Activated B cell treated with CpG ODN at 0.5 μM for 24 hours (primary cell): ENCODE data around the gene CD1E. TPM values are rescaled to one million over a fixed set of nuclear protein-coding genes. Genes with fewer than 3 reads are reported as not detected.

Source experiments
- ATAC-seq: fragments of 200-7000 bp; cut with Tn5 transposase; one replicate; pipeline ENCODE4 v1.10.0; 2021; ENCODE audit warnings: low read depth, mild to moderate bottlenecking, moderate library complexity
- CTCF ChIA-PET: fragments of 350-600 bp; sonication (Branson Sonifier 250); formaldehyde crosslinking; loops from one replicate; lab custom pipeline; 2021; ENCODE audit warnings: antibody characterized with exemption; lab: Charles Lee
- POLR2A ChIA-PET: fragments of 350-600 bp; sonication (Branson Sonifier 250); formaldehyde crosslinking; loops from one replicate; lab custom pipeline; 2021; ENCODE audit warnings: antibody characterized with exemption; lab: Charles Lee
- DNase-seq: peaks from one replicate; pipeline ENCODE4 v3.0.0; 2022
- H3K27ac Mint-ChIP-seq: one replicate; pipeline ENCODE4 v1.8.0; 2020; ENCODE audit warnings: mixed read lengths
- H3K27me3 Mint-ChIP-seq: one replicate; pipeline ENCODE4 v1.8.0; 2021; ENCODE audit warnings: mixed read lengths
- H3K36me3 Mint-ChIP-seq: one replicate; pipeline ENCODE4 v1.8.0; 2021; ENCODE audit warnings: low read depth, mixed read lengths
- H3K4me1 Mint-ChIP-seq: one replicate; pipeline ENCODE4 v1.8.0; 2021; ENCODE audit warnings: mixed read lengths
- H3K4me3 Mint-ChIP-seq: one replicate; pipeline ENCODE4 v1.8.0; 2020; ENCODE audit warnings: mild to moderate bottlenecking, mixed read lengths
- H3K9me3 Mint-ChIP-seq: one replicate; pipeline ENCODE4 v1.8.0; 2020; ENCODE audit warnings: mixed read lengths
- intact Hi-C: fragments of 100-400 bp; cut with micrococcal nuclease; formaldehyde crosslinking; loops from one replicate; pipeline ENCODE4 v1.15.1; 2024
- total RNA-seq: library from RNA; stranded (reverse); gene quantifications from 2 replicates; pipeline ENCODE4 v1.2.3, GENCODE V29; 2022
- TF ChIP-seq, protein P1 (sequence below): fragments of 200-600 bp; IDR thresholded peaks from one replicate; pipeline ENCODE4 v1.8.0; 2022; ENCODE audit warnings: antibody characterized with exemption, mild to moderate bottlenecking

Gene CD1E
- total RNA-seq, 1 donor from 2014 or later: not detected

DNA sequence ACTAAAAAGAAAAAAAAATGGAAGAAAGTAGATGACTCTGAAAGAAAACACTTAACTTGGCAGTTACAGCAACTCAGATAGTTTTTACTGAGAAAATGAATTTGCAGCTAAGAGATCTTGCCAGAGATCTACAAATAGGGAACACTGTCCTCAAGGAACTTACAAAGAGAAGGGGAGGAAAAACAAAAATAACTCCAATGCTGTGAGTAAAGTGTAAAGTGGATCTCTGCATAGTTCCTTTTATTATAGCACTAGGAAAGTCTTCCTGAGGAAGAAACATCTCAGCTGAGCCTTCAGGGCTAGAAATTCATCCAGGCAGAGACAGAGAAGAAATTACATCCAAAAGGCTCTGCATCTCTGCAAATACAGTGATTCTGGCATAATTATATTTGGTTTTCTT lies 26.2 kb upstream of the CD1E start:
- Mint-ChIP-seq H3K27me3 (no peaks in the 10 kb centered on the region), H3K27ac (no peak overlapping the region), H3K4me3 (no peak overlapping the region), H3K36me3 (peaks cover 6% of the 10 kb centered on the region), H3K9me3 (peaks cover 8% of the 10 kb centered on the region), H3K4me1 (peaks cover 15% of the 10 kb centered on the region)
- ATAC-seq (no peak), DNase-seq (no peak)
- POLR2A ChIA-PET: no interaction called here
- intact Hi-C loops: no loop called here
- TF ChIP-seq, protein P1, sequence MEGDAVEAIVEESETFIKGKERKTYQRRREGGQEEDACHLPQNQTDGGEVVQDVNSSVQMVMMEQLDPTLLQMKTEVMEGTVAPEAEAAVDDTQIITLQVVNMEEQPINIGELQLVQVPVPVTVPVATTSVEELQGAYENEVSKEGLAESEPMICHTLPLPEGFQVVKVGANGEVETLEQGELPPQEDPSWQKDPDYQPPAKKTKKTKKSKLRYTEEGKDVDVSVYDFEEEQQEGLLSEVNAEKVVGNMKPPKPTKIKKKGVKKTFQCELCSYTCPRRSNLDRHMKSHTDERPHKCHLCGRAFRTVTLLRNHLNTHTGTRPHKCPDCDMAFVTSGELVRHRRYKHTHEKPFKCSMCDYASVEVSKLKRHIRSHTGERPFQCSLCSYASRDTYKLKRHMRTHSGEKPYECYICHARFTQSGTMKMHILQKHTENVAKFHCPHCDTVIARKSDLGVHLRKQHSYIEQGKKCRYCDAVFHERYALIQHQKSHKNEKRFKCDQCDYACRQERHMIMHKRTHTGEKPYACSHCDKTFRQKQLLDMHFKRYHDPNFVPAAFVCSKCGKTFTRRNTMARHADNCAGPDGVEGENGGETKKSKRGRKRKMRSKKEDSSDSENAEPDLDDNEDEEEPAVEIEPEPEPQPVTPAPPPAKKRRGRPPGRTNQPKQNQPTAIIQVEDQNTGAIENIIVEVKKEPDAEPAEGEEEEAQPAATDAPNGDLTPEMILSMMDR: no peak
- CTCF ChIA-PET: interaction anchor here (7.3 kb wide), 1 partner anchor 123 kb away, joined by 232 read pairs; no protein-coding TSS in a partner anchor

DNA sequence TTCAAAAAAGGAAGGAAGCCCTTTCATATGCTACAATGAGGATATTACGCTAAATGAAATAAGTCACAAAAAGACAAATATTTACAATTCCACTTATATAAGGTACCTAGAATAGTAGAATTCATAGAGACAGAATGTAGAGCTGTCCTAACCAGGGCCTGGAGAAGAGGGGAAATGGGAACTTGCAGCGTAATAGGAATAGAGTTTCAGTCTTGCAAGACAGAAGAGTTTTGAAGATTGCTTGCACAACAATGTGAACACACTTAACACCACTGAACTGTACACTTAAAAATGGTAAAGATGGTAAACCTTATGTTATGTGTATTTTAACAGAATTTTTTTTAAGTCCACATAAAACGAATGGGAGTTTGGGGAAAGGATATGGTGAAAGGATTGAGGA lies 25.3 kb upstream of the CD1E start:
- peaks cover 2% of the 10 kb centered on the region for H3K9me3 Mint-ChIP-seq
- POLR2A ChIA-PET: no interaction called here
- H3K36me3 Mint-ChIP-seq: peaks cover 1% of the 10 kb centered on the region
- no peak for ATAC-seq
- intact Hi-C loops: no loop called here
- TF ChIP-seq, protein P1: no peak
- H3K4me3 Mint-ChIP-seq: no peak overlapping the region
- no peak for DNase-seq
- no peak overlapping the region for H3K27ac Mint-ChIP-seq
- CTCF ChIA-PET: interaction anchor here (1.8 to 7.3 kb wide), 4 partner anchors 39 to 144 kb away, joined by 11 to 232 read pairs (median 18); partner anchors contain the start of gene CD1C
- peaks cover 23% of the 10 kb centered on the region for H3K4me1 Mint-ChIP-seq
- H3K27me3 Mint-ChIP-seq: no peaks in the 10 kb centered on the region

DNA sequence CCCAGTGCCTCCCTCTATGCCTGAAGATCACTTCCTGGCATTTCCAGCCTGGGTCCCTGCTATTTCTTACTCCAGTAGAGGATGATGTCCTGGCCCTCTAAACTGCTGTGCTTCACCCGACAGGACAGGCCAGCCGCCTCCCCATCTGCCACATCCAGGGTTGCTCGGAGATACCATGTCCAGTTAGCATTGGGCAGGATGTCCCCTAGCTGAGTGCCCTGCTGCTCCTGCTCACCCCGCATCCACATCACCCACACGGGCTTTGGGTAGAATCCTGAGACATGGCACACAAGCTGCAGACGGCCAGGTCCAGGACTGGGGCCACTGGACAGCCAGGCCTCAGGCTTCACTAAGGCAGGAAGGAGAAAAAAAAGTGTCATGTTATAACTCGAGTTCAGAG lies 24.4 kb upstream of the CD1E start:
- Mint-ChIP-seq H3K4me1 (peaks cover 26% of the 10 kb centered on the region), H3K36me3 (no peaks in the 10 kb centered on the region), H3K9me3 (no peaks in the 10 kb centered on the region), H3K4me3 (no peak overlapping the region), H3K27me3 (no peaks in the 10 kb centered on the region), H3K27ac (no peak overlapping the region)
- TF ChIP-seq, protein P1: no peak
- intact Hi-C loops: loop anchor here (1.0 kb wide), 1 partner anchor 125 kb away; no protein-coding TSS in a partner anchor
- POLR2A ChIA-PET: interaction anchor here (1.1 to 1.8 kb wide), 3 partner anchors 43 to 669 kb away, joined by 3 to 11 read pairs (median 8); no protein-coding TSS in a partner anchor
- no peak for ATAC-seq
- DNase-seq: no peak
- CTCF ChIA-PET: interaction anchor here (0.7 to 7.3 kb wide), 36 partner anchors 9 to 742 kb away, joined by 3 to 232 read pairs (median 6); partner anchors contain the start of genes CD1C, CD1D and CD1E

DNA sequence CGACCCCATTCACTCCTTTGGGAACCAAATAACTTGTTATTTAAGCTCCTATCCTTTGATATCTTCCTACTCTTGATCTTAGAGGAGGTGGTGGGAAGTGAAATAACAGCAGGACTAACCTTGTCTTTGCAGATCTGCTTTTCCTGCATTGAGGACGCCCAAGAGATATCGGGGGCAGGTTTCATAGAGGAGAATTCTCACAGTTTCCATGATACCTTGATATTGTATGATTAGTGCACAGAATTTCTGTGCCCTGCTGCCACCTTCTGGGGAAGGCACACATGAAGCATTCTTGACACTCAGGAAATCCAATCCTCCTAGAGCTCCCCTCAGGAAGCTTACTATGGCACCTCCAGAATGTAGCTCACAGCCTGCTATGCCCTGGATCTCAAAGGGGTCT lies 24.0 kb upstream of the CD1E start:
- ChIA-PET CTCF (interaction anchor here (0.6 to 7.3 kb wide), 47 partner anchors 9 to 747 kb away, joined by 3 to 232 read pairs (median 5); partner anchors contain the start of genes AIM2, CD1A, CD1C and CD1D), POLR2A (interaction anchor here (0.8 to 1.8 kb wide), 4 partner anchors 44 to 669 kb away, joined by 3 to 11 read pairs (median 6); no protein-coding TSS in a partner anchor)
- Mint-ChIP-seq H3K36me3 (no peaks in the 10 kb centered on the region), H3K4me1 (peaks cover 26% of the 10 kb centered on the region), H3K4me3 (no peak overlapping the region), H3K27ac (no peak overlapping the region), H3K27me3 (no peaks in the 10 kb centered on the region), H3K9me3 (no peaks in the 10 kb centered on the region)
- peak; percentile 47 for ATAC-seq
- DNase-seq: no peak
- intact Hi-C loops: loop anchor here (1.0 to 10.0 kb wide), 7 partner anchors 68 to 739 kb away; partner anchors contain the start of genes KIRREL1 and OR10T2
- TF ChIP-seq, protein P1: no peak

DNA sequence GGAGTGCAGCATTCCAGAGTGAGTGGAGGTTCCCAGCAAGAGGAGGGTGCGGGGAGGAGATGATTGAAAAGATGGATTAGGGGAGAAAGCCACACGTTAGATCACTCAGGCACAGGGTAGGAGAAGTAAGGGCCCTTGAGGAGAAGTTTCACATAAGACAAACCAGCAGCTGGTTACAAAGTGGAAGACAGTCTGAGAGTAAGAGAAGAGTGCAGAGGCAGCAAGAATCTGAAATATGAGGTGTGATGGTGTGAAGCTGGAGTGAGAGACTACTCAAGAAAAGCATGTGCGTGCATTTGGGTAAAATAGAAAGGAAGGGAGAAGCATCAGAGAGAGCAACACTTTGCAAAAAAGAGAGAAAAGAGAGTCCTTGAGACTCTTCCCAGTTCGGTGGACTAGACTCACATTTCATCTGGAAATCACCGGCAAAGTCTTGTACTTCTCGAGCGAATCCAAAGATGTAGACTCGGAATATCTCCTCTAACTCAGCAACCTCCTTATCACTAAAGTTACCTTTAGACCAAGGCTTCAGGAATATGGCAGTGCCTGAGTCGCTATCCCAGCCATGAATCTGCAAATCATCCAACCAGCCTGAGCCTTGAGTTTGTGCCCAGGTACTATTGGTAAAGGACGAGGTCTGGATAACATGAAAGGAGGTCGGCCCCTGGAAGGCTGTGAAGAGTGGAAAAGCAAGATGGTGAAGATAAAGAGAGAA lies 23.1 kb upstream of the CD1E start:
- CTCF ChIA-PET: interaction anchor here (0.6 to 7.3 kb wide), 44 partner anchors 9 to 746 kb away, joined by 3 to 232 read pairs (median 5); partner anchors contain the start of genes AIM2, CD1A, CD1C and CD1D
- DNase-seq (no peak), ATAC-seq (no peak)
- POLR2A ChIA-PET: interaction anchor here (0.8 to 1.8 kb wide), 4 partner anchors 41 to 126 kb away, joined by 3 to 11 read pairs (median 6); partner anchors contain the start of gene CD1C
- intact Hi-C loops: loop anchor here (1.0 to 10.0 kb wide), 6 partner anchors 67 to 738 kb away; partner anchors contain the start of genes KIRREL1 and OR10T2
- TF ChIP-seq, protein P1: no peak
- H3K36me3 Mint-ChIP-seq: no peaks in the 10 kb centered on the region
- H3K27ac Mint-ChIP-seq: no peak overlapping the region
- H3K27me3 Mint-ChIP-seq: no peaks in the 10 kb centered on the region
- no peak overlapping the region for H3K4me3 Mint-ChIP-seq
- H3K4me1 Mint-ChIP-seq: peaks cover 31% of the 10 kb centered on the region
- no peaks in the 10 kb centered on the region for H3K9me3 Mint-ChIP-seq
